Measurements from ENCODE around the gene OPN3.

DNA sequence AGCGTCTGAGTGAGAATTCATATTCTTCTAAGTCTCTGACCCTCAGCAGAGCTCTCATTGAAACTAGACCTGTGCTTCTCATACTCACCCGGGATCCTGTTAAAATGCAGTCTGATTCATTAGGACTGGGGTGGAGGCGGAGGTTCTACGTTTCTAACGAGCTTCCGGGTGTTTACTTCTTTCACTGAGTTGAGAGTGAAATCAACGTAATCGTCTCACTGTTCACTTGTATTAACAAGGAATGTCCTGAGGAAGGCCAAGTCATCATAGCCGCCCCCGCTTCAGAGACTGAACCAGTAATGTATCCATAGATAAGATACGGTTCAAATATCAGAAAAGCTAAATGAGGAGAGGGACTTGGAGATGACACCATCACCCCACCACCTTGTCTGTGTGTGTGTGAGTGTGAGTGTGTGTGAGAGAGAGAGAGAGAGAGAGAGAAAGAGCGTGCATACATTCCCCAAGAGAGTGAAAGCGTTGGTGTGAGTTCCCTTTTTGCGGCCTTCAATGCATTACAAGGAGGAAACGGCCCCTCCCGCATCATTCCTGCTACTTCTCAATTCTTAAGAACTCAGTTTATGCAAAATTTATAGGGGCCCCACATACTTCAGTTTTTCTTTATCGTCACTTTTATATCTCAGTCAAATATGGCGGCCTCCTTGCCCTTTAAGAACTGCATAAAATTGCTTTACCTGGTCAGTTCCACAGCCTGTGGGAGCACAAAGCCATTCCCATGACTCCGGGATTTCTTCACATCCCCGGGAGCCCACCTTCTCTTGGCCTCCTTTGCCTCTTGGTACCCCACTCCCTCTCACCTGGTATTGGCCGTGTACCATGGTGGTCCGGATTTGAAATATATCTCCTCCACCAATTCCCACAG, 88.2 kb downstream of the OPN3 start:
- TF ChIP-seq POLR2AphosphoS5 (IDR thresholded peaks at IDR 0.05; ENCODE audit: insufficient read depth, low read depth, low read length) (no peak), EZH2 (IDR thresholded peaks at IDR 0.05; ENCODE audit: borderline replicate concordance, low read depth, low read length, severe bottlenecking) (no peak), POLR2A (IDR thresholded peaks at IDR 0.05; ENCODE audit: low read depth, low read length) (no peak), GATA2 (IDR thresholded peaks at IDR 0.05; ENCODE audit: insufficient read depth, insufficient read length, low read depth, low read length) (no peak), JUN (IDR thresholded peaks at IDR 0.05; ENCODE audit: borderline replicate concordance, insufficient read depth, insufficient read length, low read depth) (no peak), MYC (IDR thresholded peaks at IDR 0.05; ENCODE audit: low read depth, low read length) (no peak)
- TF ChIP-seq, protein P1, sequence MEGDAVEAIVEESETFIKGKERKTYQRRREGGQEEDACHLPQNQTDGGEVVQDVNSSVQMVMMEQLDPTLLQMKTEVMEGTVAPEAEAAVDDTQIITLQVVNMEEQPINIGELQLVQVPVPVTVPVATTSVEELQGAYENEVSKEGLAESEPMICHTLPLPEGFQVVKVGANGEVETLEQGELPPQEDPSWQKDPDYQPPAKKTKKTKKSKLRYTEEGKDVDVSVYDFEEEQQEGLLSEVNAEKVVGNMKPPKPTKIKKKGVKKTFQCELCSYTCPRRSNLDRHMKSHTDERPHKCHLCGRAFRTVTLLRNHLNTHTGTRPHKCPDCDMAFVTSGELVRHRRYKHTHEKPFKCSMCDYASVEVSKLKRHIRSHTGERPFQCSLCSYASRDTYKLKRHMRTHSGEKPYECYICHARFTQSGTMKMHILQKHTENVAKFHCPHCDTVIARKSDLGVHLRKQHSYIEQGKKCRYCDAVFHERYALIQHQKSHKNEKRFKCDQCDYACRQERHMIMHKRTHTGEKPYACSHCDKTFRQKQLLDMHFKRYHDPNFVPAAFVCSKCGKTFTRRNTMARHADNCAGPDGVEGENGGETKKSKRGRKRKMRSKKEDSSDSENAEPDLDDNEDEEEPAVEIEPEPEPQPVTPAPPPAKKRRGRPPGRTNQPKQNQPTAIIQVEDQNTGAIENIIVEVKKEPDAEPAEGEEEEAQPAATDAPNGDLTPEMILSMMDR (IDR thresholded peaks at IDR 0.05; ENCODE audit: extremely low read depth in 1 of 2, insufficient read depth in 1 of 2, low read depth in 1 of 2, low read length in 2 of 2), result no peak
- TF ChIP-seq, protein P2, sequence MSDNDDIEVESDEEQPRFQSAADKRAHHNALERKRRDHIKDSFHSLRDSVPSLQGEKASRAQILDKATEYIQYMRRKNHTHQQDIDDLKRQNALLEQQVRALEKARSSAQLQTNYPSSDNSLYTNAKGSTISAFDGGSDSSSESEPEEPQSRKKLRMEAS (IDR thresholded peaks at IDR 0.05; ENCODE audit: insufficient read depth, insufficient read length), result no peak
